Fibroblast of the aortic adventitia (primary cell): ENCODE results near the gene CTNNBL1. TPM values are rescaled to one million over a fixed set of nuclear protein-coding genes. Genes with fewer than 3 reads are reported as not detected.

ENCODE experiments used
- DNase-seq: peaks from one replicate; pipeline ENCODE4 v3.0.0-alpha.2; 2010; ENCODE audit warnings: low read depth
- H3K4me3 ChIP-seq: 2 replicates; pipeline ENCODE4 v1.5.1; 2011; ENCODE audit warnings: low read depth, mild to moderate bottlenecking, control low read depth, low read length, moderate library complexity
- total RNA-seq: library from RNA; depleted of rRNA; stranded (reverse); fragments of >200 nt; gene quantifications from 2 replicates; pipeline ENCODE4 v1.2.3, GENCODE V29; 2012; ENCODE audit warnings: low replicate concordance
- TF ChIP-seq, protein P1 (sequence below): IDR thresholded peaks from 2 replicates; pipeline ENCODE4 v1.5.1; 2011; ENCODE audit warnings: mild to moderate bottlenecking, low read length, control low read depth, inconsistent platforms; ENCODE audit not compliant: insufficient read depth

Gene CTNNBL1, protein sequence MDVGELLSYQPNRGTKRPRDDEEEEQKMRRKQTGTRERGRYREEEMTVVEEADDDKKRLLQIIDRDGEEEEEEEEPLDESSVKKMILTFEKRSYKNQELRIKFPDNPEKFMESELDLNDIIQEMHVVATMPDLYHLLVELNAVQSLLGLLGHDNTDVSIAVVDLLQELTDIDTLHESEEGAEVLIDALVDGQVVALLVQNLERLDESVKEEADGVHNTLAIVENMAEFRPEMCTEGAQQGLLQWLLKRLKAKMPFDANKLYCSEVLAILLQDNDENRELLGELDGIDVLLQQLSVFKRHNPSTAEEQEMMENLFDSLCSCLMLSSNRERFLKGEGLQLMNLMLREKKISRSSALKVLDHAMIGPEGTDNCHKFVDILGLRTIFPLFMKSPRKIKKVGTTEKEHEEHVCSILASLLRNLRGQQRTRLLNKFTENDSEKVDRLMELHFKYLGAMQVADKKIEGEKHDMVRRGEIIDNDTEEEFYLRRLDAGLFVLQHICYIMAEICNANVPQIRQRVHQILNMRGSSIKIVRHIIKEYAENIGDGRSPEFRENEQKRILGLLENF
- 23.1 and 25.4 TPM in 2 replicates for total RNA-seq

DNA sequence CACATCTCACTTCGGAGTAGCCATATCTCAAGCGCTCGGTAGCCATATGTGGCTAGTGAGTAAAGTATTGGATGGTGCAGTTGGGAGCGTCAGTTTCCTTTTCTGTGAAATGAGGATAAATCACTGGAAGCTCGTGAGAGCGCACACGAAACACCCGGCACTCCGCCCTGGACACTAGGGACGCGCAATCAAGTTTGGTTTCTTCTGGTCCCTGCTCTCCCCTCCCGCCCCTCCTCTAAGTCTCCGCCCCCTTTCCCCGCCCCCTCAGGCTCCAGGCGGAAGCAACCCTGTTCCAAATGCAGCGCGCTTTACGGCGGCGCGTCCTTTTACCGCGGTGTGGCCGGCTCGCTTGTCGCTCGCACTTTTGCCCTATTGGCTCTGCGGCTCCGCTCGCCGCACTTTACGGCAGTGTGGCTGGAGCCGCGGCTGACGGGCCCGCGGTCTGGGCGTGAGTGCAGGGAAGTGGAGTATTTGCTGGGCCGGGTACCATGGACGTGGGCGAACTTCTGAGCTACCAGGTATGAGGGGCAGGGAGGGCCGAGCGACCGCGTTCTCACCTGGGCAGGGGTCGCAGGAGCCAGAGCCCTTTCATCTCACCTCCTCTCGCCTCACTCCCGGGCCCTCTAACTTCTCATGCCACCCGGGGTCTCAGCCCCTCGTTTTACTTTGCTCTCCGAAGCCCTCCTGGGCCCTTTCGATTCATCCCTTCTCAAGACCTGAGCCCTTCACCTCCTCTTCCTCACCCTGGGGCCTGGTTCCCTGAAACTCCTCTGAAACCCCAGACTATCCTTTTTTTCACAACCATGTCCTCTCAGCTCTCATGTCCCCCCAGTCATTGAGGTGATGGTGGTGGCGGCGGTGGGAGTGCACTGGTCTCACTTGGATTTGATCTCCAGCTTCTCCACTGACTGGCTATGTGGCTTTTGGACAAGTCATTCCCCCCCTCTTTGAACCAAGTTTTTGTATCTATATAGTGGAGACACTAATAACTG, at the start of gene CTNNBL1:
Gene CTNNBL1 (plus strand): TSS at position 396 of the 992 bp plus-strand sequence. CDS start 93 bp downstream, at position 489.
- peak; percentile 96 for DNase-seq
- TF ChIP-seq, protein P1, sequence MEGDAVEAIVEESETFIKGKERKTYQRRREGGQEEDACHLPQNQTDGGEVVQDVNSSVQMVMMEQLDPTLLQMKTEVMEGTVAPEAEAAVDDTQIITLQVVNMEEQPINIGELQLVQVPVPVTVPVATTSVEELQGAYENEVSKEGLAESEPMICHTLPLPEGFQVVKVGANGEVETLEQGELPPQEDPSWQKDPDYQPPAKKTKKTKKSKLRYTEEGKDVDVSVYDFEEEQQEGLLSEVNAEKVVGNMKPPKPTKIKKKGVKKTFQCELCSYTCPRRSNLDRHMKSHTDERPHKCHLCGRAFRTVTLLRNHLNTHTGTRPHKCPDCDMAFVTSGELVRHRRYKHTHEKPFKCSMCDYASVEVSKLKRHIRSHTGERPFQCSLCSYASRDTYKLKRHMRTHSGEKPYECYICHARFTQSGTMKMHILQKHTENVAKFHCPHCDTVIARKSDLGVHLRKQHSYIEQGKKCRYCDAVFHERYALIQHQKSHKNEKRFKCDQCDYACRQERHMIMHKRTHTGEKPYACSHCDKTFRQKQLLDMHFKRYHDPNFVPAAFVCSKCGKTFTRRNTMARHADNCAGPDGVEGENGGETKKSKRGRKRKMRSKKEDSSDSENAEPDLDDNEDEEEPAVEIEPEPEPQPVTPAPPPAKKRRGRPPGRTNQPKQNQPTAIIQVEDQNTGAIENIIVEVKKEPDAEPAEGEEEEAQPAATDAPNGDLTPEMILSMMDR, result peak; percentile 11
- H3K4me3 ChIP-seq, result peak within 1 kb of the TSS; percentile 95

- H3K4me3 ChIP-seq, result no peak overlapping the region
- TF ChIP-seq, protein P1, result no peak
- no peak for DNase-seq
Measured at GRCh38 chr20:37644605-37645004, 49.2 kb upstream of the CTNNBL1 start.

DNA sequence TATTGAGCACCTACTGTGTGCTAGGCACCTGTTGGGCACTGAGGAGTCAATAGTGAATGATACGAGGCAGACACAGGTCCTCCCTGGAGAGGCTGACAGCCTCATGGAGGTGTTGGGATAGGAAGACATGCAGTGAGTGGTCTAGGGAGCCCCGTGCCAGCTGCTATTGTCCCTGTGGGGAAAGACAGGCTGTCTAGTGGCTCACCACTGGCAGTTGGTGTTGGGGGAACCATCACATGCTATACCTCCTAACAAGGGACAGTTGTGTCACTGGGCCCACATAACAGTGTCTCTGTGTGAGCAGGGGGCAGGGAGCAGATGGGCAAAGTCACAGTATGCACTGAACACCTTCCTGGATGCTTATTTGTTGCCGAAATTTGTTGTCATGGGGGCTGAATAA, 45.9 kb upstream of the CTNNBL1 start:
- H3K4me3 ChIP-seq, result no peak overlapping the region
- TF ChIP-seq, protein P1, result no peak
- no peak for DNase-seq

- TF ChIP-seq, protein P1, result no peak
- H3K4me3 ChIP-seq, result no peak overlapping the region
- peak; percentile 12 for DNase-seq
Measured at GRCh38 chr20:37649017-37649416, 44.8 kb upstream of the CTNNBL1 start.

DNA sequence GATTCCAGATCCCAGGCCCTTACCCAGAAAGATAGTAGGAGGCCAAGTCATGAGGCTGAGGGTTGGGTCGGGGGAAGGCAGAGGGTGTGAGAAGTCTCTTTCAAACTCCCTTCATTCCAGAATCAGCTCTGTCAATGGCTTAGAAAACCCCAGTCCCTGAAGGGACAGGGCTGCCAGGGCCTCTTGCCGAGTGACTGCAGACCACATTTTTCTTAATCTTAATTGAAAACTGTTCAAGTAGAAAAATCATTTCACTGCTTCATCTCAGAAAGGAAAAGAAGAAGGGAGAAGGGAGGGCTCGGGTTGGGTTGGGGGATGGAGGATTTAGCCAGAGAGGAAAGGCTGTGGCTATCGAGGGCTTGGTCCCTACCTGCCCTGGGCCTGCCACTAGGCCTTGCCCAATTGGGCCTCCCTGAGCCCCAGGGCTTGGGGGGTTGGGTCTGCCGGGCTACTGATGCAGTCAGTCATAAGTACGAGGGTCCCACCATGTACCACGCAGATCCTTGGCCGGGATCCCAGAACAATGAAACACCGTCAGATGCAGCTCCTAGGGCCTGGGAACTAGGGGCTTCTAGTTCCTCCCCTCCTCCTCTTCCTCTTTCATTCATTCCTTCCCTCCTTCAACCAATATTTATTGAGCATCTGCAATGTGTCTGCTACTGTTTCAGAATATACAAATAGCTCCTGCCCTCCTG, 44.0 kb upstream of the CTNNBL1 start:
- TF ChIP-seq, protein P1, result no peak
- DNase-seq, result no peak
- no peak overlapping the region for H3K4me3 ChIP-seq

- no peak overlapping the region for H3K4me3 ChIP-seq
- TF ChIP-seq, protein P1, result no peak
- DNase-seq, result no peak
Measured at GRCh38 chr20:37650661-37651060, 43.2 kb upstream of the CTNNBL1 start.
